Sigmoid colon (tissue), 4 donors: ENCODE results near the gene C2.

Experiments used
- EP300 ChIP-seq, 4 donors: sonication (generic); formaldehyde crosslinking; IDR thresholded peaks; one replicate each; pipeline ENCODE4 v1.6.1; 2017; ENCODE audit warnings: antibody characterized with exemption in 4 of 4
- POLR2A ChIP-seq, 2 donors: fragments of 450-650 bp; IDR thresholded peaks; one replicate each; pipeline ENCODE4 v1.6.1; 2016; ENCODE audit warnings: antibody characterized with exemption in 2 of 2, mild to moderate bottlenecking in 2 of 2, moderate library complexity in 2 of 2
- POLR2AphosphoS5 ChIP-seq, 4 donors: sonication (generic); formaldehyde crosslinking; IDR thresholded peaks; one replicate each; pipeline ENCODE4 v1.6.1; 2017; ENCODE audit warnings: antibody characterized with exemption in 4 of 4
- TF ChIP-seq, protein P1 (sequence below), 4 experiments: fragments of 450-650 bp in 3 of 4; fragments of 200-600 bp in 1 of 4; IDR thresholded peaks; one replicate each; pipeline ENCODE4 v1.5.1; 2016 to 2019; ENCODE audit warnings: antibody characterized with exemption in 4 of 4, mild to moderate bottlenecking in 3 of 4, moderate library complexity in 2 of 4

DNA sequence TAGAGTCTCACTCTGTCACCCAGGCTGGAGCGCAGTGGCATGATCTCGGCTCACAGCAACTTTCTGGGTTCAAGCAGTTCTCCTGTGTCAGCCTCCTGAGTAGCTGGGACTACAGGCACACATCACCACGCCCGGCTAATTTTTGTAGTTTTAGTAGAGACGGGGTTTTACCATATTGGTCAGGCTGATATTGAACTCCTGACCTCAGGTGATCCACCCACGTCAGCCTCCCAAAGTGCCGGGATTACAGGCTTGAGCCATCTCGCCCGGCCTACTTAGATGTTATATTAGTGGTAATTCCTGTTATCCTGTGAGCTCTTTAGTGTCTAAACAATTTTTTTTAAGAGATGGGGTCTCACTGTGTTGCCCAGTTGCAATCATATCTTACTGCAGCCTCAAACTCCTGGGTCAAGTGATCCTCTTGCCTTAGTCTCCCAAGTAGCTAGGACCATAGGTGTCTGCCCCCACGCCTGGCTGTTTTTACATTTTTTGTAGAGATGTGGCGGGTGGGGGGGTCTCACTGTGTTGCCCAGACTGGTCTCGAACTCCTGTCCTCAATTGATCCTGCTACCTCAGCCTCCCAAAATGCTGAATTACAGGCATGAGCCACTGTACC is 50.4 kb downstream of the C2 start:
- TF ChIP-seq, protein P1, sequence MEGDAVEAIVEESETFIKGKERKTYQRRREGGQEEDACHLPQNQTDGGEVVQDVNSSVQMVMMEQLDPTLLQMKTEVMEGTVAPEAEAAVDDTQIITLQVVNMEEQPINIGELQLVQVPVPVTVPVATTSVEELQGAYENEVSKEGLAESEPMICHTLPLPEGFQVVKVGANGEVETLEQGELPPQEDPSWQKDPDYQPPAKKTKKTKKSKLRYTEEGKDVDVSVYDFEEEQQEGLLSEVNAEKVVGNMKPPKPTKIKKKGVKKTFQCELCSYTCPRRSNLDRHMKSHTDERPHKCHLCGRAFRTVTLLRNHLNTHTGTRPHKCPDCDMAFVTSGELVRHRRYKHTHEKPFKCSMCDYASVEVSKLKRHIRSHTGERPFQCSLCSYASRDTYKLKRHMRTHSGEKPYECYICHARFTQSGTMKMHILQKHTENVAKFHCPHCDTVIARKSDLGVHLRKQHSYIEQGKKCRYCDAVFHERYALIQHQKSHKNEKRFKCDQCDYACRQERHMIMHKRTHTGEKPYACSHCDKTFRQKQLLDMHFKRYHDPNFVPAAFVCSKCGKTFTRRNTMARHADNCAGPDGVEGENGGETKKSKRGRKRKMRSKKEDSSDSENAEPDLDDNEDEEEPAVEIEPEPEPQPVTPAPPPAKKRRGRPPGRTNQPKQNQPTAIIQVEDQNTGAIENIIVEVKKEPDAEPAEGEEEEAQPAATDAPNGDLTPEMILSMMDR (IDR thresholded peaks at IDR 0.05): no peak
- TF ChIP-seq EP300 (IDR thresholded peaks at IDR 0.05): no peak
- no peak for TF ChIP-seq POLR2AphosphoS5 (IDR thresholded peaks at IDR 0.05)
- no peak for TF ChIP-seq POLR2A (IDR thresholded peaks at IDR 0.05)
